ENCODE data around the gene ADAMTS10.
A peak's percentile ranks its signal among the peaks of the same experiment; 100 is the strongest.
"Not testable (repeated sequence)": the region's sequence is repeated elsewhere in the genome, so short reads cannot be mapped to it uniquely, and the experiment has no call there.

Gene ADAMTS10

DNA sequence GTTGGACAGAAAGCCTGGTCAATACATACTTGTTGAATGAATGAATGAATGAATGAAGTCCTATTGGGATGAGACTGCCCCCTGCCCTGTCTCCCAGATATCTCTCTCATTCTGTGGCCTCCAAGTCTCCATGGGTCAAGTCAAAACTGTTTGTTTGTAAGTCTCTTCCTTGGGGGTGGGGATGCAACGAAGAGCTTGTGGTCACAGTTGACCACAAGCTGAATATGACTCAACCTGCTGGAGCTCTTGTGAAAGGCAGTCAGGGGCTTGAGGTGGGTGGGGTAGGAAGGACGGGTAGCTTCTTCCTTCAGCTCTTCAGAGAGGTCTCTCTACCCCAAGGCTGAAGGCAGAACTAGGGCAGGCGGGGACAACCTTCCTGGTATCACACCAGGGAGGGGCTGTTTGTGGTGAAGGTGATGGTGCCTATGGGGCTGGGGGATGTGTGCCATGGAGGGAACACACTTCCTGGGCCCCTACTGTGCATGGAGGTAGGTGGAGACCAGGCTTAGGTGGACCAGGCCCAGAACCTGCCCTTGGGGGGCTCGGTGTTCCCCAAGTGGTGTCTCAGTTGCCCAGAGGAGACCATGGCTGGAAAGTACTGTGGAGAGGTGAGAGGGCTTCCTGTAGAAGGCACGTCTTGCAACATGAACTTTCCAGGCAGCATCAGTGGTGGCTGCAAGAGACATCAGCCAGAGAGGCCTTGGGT lies 41.3 kb downstream of the ADAMTS10 start:
- Histone ChIP-seq H3K27ac (replicated peaks; ENCODE audit: low read length) (no peak overlapping the region), H2BK12ac (ENCODE audit: low read length) (no peak overlapping the region), H3K4ac (ENCODE audit: low read length) (no peak overlapping the region), H4K91ac (ENCODE audit: low read depth, low read length, poor library complexity) (no peak overlapping the region), H2AFZ (ENCODE audit: low read length) (no peak overlapping the region), H2BK15ac (ENCODE audit: low read length) (peak overlapping the region; percentile 67), H3K36me3 (replicated peaks in 1 of 2; ENCODE audit: control insufficient read depth in 2 of 2, insufficient read depth in 2 of 2, low read length in 2 of 2) (no peaks in the 10 kb centered on the region), H3K79me1 (ENCODE audit: low read depth, low read length) (peaks cover 1% of the 10 kb centered on the region), H3K18ac (ENCODE audit: low read length) (no peak overlapping the region), H2BK5ac (ENCODE audit: low read length) (no peak overlapping the region), H3K23ac (ENCODE audit: low read depth, low read length, poor library complexity) (peak overlapping the region; percentile 73), H2AK5ac (ENCODE audit: low read depth, low read length) (no peak overlapping the region), H3K27me3 (ENCODE audit: control insufficient read depth in 3 of 3, insufficient read depth in 3 of 3, low read depth in 1 of 3, low read length in 3 of 3) (no peaks in the 10 kb centered on the region), H4K8ac (ENCODE audit: low read depth, low read length) (no peak overlapping the region), H3K4me1 (ENCODE audit: control insufficient read depth in 2 of 2, insufficient read depth in 1 of 2, low read depth in 1 of 2, low read length in 2 of 2) (no peaks in the 10 kb centered on the region), H3K4me2 (ENCODE audit: insufficient read depth, low read length, poor library complexity, severe bottlenecking) (no peak overlapping the region), H3K9me3 (replicated peaks in 1 of 2; ENCODE audit: control insufficient read depth in 2 of 2, insufficient read depth in 1 of 2, low read depth in 1 of 2, low read length in 2 of 2) (no peaks in the 10 kb centered on the region), H3K9ac (ENCODE audit: low read depth, low read length, poor library complexity) (no peak overlapping the region), H3K14ac (ENCODE audit: low read length) (no peak overlapping the region), H2BK120ac (ENCODE audit: low read depth, low read length) (no peak overlapping the region), H3K4me3 (ENCODE audit: low read length in 2 of 2) (peak overlapping the region in 1 of 2 donors; percentile 6)
- no peak for DNase-seq (ENCODE audit: low spot score)
- no CpG with 5 or more reads among the region's 5 CpGs for WGBS, 2 donors (ENCODE audit: extremely low coverage in 2 of 2, insufficient read length in 2 of 2, insufficient replicate concordance in 1 of 2)

DNA sequence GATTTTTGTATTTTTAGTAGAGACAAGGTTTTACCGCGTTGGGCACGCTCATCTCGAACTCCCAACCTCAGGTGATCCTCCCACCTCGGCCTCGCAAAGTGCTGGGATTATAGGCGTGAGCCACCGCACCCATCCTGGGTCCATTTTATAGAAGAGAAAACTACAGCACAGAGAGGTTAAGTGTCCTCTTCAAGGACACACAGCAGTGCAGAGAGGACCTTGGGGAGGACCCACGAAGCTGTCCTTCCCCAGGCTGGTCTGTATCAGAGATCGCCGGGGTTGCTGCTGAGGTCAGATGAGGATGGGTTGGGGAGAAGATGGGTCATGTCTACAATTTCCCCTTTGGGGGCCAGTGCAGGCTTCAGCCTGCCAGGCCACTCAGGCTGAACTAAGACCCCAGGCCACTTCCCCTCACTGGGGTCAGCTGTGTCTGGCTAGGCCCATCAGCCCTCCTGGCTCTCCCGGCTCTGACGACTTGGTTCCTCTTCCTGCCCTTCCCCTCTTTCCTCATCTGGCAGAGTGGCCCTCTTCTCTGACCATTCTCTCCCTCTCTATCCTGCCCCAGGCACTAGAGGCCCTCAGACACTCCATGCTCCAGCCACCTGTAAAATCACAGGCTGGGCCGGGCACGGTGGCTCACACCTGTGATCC lies 42.9 kb downstream of the ADAMTS10 start:
- Histone ChIP-seq H3K23ac (ENCODE audit: low read depth, low read length, poor library complexity) (no peak overlapping the region), H3K27ac (replicated peaks; ENCODE audit: low read length) (no peak overlapping the region), H3K27me3 (ENCODE audit: control insufficient read depth in 3 of 3, insufficient read depth in 3 of 3, low read depth in 1 of 3, low read length in 3 of 3) (no peaks in the 10 kb centered on the region), H2BK15ac (ENCODE audit: low read length) (no peak overlapping the region), H3K4ac (ENCODE audit: low read length) (no peak overlapping the region), H2BK120ac (ENCODE audit: low read depth, low read length) (peak overlapping the region; percentile 81), H3K36me3 (replicated peaks in 1 of 2; ENCODE audit: control insufficient read depth in 2 of 2, insufficient read depth in 2 of 2, low read length in 2 of 2) (no peaks in the 10 kb centered on the region), H4K91ac (ENCODE audit: low read depth, low read length, poor library complexity) (no peak overlapping the region), H3K9ac (ENCODE audit: low read depth, low read length, poor library complexity) (peak overlapping the region; percentile 44), H2BK5ac (ENCODE audit: low read length) (peak overlapping the region; percentile 39), H2AFZ (ENCODE audit: low read length) (no peak overlapping the region), H3K4me1 (ENCODE audit: control insufficient read depth in 2 of 2, insufficient read depth in 1 of 2, low read depth in 1 of 2, low read length in 2 of 2) (no peaks in the 10 kb centered on the region), H3K79me1 (ENCODE audit: low read depth, low read length) (no peaks in the 10 kb centered on the region), H3K18ac (ENCODE audit: low read length) (no peak overlapping the region), H4K8ac (ENCODE audit: low read depth, low read length) (peak overlapping the region; percentile 43), H2BK12ac (ENCODE audit: low read length) (no peak overlapping the region), H3K14ac (ENCODE audit: low read length) (no peak overlapping the region), H3K4me2 (ENCODE audit: insufficient read depth, low read length, poor library complexity, severe bottlenecking) (no peak overlapping the region), H2AK5ac (ENCODE audit: low read depth, low read length) (no peak overlapping the region), H3K9me3 (replicated peaks in 1 of 2; ENCODE audit: control insufficient read depth in 2 of 2, insufficient read depth in 1 of 2, low read depth in 1 of 2, low read length in 2 of 2) (no peaks in the 10 kb centered on the region), H3K4me3 (ENCODE audit: low read length in 2 of 2) (peak overlapping the region in 1 of 2 donors; percentile 50)
- WGBS, 2 donors (ENCODE audit: extremely low coverage in 2 of 2, insufficient read length in 2 of 2, insufficient replicate concordance in 1 of 2) = no CpG with 5 or more reads among the region's 15 CpGs
- DNase-seq (ENCODE audit: low spot score) = no peak

DNA sequence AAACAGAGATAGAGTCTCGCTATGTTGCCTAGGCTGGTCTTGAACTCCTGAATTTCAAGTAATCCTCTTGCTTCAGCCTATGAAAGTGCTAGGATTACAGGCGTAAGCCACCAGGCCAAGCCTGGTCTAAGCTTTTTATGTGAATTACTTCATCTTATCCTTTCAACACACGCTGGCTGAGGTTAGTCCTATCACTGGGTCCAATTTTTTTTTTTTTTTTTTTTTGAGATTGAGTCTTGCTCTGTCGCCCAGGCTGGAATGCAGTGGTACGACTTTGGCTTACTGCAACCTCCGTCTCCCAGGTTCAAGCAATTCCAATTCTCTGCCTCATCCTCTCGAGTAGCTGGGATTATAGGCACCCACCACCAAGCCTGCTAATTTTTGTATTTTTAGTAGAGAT lies 43.7 kb downstream of the ADAMTS10 start:
- DNase-seq (ENCODE audit: low spot score) = no peak
- Histone ChIP-seq H2AFZ (ENCODE audit: low read length) (no peak overlapping the region), H2BK15ac (ENCODE audit: low read length) (no peak overlapping the region), H3K23ac (ENCODE audit: low read depth, low read length, poor library complexity) (no peak overlapping the region), H2BK12ac (ENCODE audit: low read length) (no peak overlapping the region), H3K27ac (replicated peaks; ENCODE audit: low read length) (no peak overlapping the region), H3K18ac (ENCODE audit: low read length) (no peak overlapping the region), H3K4ac (ENCODE audit: low read length) (no peak overlapping the region), H3K4me1 (ENCODE audit: control insufficient read depth in 2 of 2, insufficient read depth in 1 of 2, low read depth in 1 of 2, low read length in 2 of 2) (no peaks in the 10 kb centered on the region), H3K79me1 (ENCODE audit: low read depth, low read length) (no peaks in the 10 kb centered on the region), H3K27me3 (ENCODE audit: control insufficient read depth in 3 of 3, insufficient read depth in 3 of 3, low read depth in 1 of 3, low read length in 3 of 3) (no peaks in the 10 kb centered on the region), H3K4me3 (ENCODE audit: low read length in 2 of 2) (no peak overlapping the region), H3K4me2 (ENCODE audit: insufficient read depth, low read length, poor library complexity, severe bottlenecking) (no peak overlapping the region), H3K14ac (ENCODE audit: low read length) (no peak overlapping the region), H3K9me3 (replicated peaks in 1 of 2; ENCODE audit: control insufficient read depth in 2 of 2, insufficient read depth in 1 of 2, low read depth in 1 of 2, low read length in 2 of 2) (no peaks in the 10 kb centered on the region), H2AK5ac (ENCODE audit: low read depth, low read length) (no peak overlapping the region), H4K8ac (ENCODE audit: low read depth, low read length) (no peak overlapping the region), H4K91ac (ENCODE audit: low read depth, low read length, poor library complexity) (no peak overlapping the region), H3K9ac (ENCODE audit: low read depth, low read length, poor library complexity) (no peak overlapping the region), H2BK120ac (ENCODE audit: low read depth, low read length) (no peak overlapping the region), H3K36me3 (replicated peaks in 1 of 2; ENCODE audit: control insufficient read depth in 2 of 2, insufficient read depth in 2 of 2, low read length in 2 of 2) (no peaks in the 10 kb centered on the region), H2BK5ac (ENCODE audit: low read length) (no peak overlapping the region)
- WGBS, 2 donors (ENCODE audit: extremely low coverage in 2 of 2, insufficient read length in 2 of 2, insufficient replicate concordance in 1 of 2) = no CpG with 5 or more reads among the region's 7 CpGs

DNA sequence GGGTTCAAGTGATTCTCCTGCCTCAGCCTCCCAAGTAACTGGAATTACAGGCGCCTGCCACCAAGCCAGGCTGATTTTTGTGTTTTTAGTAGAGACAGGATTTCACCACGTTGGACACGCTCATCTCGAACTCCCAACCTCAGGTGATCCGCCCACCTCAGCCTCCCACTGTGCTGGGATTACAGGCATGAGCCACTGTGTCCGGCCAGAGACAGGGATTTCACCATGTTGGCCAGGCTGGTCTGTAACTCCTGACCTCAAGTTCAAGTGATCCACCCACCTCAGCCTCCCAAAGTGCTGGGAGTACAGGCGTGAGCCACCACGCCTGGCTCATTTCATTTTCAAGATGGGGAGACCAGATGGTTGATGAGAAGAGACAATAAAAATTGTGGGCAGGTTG lies 45.6 kb downstream of the ADAMTS10 start:
- H3K4me3 ChIP-seq (ENCODE audit: low read length in 2 of 2); H3K79me1 ChIP-seq (ENCODE audit: low read depth, low read length); H3K4ac ChIP-seq (ENCODE audit: low read length); H2BK12ac ChIP-seq (ENCODE audit: low read length); H2BK15ac ChIP-seq (ENCODE audit: low read length); H4K8ac ChIP-seq (ENCODE audit: low read depth, low read length); H3K27me3 ChIP-seq (ENCODE audit: control insufficient read depth in 3 of 3, insufficient read depth in 3 of 3, low read depth in 1 of 3, low read length in 3 of 3); H2AFZ ChIP-seq (ENCODE audit: low read length); H3K14ac ChIP-seq (ENCODE audit: low read length); H2AK5ac ChIP-seq (ENCODE audit: low read depth, low read length); H3K18ac ChIP-seq (ENCODE audit: low read length); H3K4me1 ChIP-seq (ENCODE audit: control insufficient read depth in 2 of 2, insufficient read depth in 1 of 2, low read depth in 1 of 2, low read length in 2 of 2); H3K27ac ChIP-seq (replicated peaks; ENCODE audit: low read length); H3K9ac ChIP-seq (ENCODE audit: low read depth, low read length, poor library complexity); H3K4me2 ChIP-seq (ENCODE audit: insufficient read depth, low read length, poor library complexity, severe bottlenecking); H4K91ac ChIP-seq (ENCODE audit: low read depth, low read length, poor library complexity); H2BK5ac ChIP-seq (ENCODE audit: low read length); DNase-seq (ENCODE audit: low spot score); H3K23ac ChIP-seq (ENCODE audit: low read depth, low read length, poor library complexity); H3K9me3 ChIP-seq (replicated peaks in 1 of 2; ENCODE audit: control insufficient read depth in 2 of 2, insufficient read depth in 1 of 2, low read depth in 1 of 2, low read length in 2 of 2); H2BK120ac ChIP-seq (ENCODE audit: low read depth, low read length); H3K36me3 ChIP-seq (replicated peaks in 1 of 2; ENCODE audit: control insufficient read depth in 2 of 2, insufficient read depth in 2 of 2, low read length in 2 of 2): not testable (repeated sequence)
- WGBS, 2 donors (ENCODE audit: extremely low coverage in 2 of 2, insufficient read length in 2 of 2, insufficient replicate concordance in 1 of 2) = no CpG with 5 or more reads among the region's 8 CpGs

Data from neuronal stem cell (in vitro differentiated cells).